Erythroblast (primary cell): ENCODE measurements around the gene ASPG.
"Not testable (repeated sequence)": the region's sequence is repeated elsewhere in the genome, so short reads cannot be mapped to it uniquely, and the experiment has no call there.

Source experiments
- GATA1 ChIP-seq: IDR thresholded peaks from 2 replicates; pipeline ENCODE4 v1.6.1; 2011; ENCODE audit warnings: low read depth, mild to moderate bottlenecking, control low read depth, low read length, moderate library complexity
- POLR2A ChIP-seq: IDR thresholded peaks from 2 replicates; pipeline ENCODE4 v1.6.1; 2011; ENCODE audit warnings: mild to moderate bottlenecking, low read length

GRCh38 chr14:104153394-104153755 is 67.9 kb downstream of the ASPG start:
- TF ChIP-seq POLR2A, GATA1: not testable (repeated sequence)
